Measurements from ENCODE around the gene PAEP.
"Not testable (repeated sequence)": the region's sequence is repeated elsewhere in the genome, so short reads cannot be mapped to it uniquely, and the experiment has no call there.

PAEP gene
- 0 reads per million in 2 donors for total RNA-seq

- DNase-seq, result no peak
These were observed at the start of gene PAEP for GRCh38 chr9:135561391-135562234. Gene PAEP, plus strand, starts transcription at chr9:135561756.

- no peak for DNase-seq
These were observed 49.3 kb upstream of the PAEP start for GRCh38 chr9:135512241-135512603.

- no peak for DNase-seq
These were observed 48.7 kb upstream of the PAEP start for GRCh38 chr9:135512904-135513303.

GRCh38 chr9:135513351-135513846, 48.2 kb upstream of the PAEP start:
- DNase-seq, result no peak

- DNase-seq, result not testable (repeated sequence)
These were observed 47.6 kb upstream of the PAEP start for GRCh38 chr9:135513906-135514305.

GRCh38 chr9:135514342-135515082, 47.0 kb upstream of the PAEP start:
- no peak for DNase-seq

- DNase-seq, result no peak
These were observed 46.2 kb upstream of the PAEP start for GRCh38 chr9:135515083-135515951.

GRCh38 chr9:135516132-135516860, 45.3 kb upstream of the PAEP start:
- no peak for DNase-seq

- DNase-seq, result no peak
These were observed 44.1 kb upstream of the PAEP start for GRCh38 chr9:135517407-135517822.

- no peak for DNase-seq
These were observed 42.2 kb upstream of the PAEP start for GRCh38 chr9:135519179-135519971.

- DNase-seq, result no peak
These were observed 40.5 kb upstream of the PAEP start, which contains the start of gene LCN1 for GRCh38 chr9:135520916-135521607. Gene LCN1, plus strand, starts transcription at chr9:135521440. Its CDS starts 58 bp downstream, at chr9:135521498.

- no peak for DNase-seq
These were observed 39.9 kb upstream of the PAEP start for GRCh38 chr9:135521608-135522095.

- DNase-seq, result no peak
These were observed 39.2 kb upstream of the PAEP start for GRCh38 chr9:135522137-135522877.

GRCh38 chr9:135522931-135523330, 38.6 kb upstream of the PAEP start:
- DNase-seq, result no peak

GRCh38 chr9:135523521-135524129, 37.9 kb upstream of the PAEP start:
- no peak for DNase-seq

GRCh38 chr9:135524130-135524861, 37.3 kb upstream of the PAEP start:
- DNase-seq, result no peak

- DNase-seq, result no peak
These were observed 36.1 kb upstream of the PAEP start for GRCh38 chr9:135525241-135526088.
